ENCODE data around the gene NAGLU. TPM values are rescaled to one million over a fixed set of nuclear protein-coding genes. Genes with fewer than 3 reads are reported as not detected.
A peak's percentile ranks its signal among the peaks of the same experiment; 100 is the strongest.
"Not testable (repeated sequence)": the region's sequence is repeated elsewhere in the genome, so short reads cannot be mapped to it uniquely, and the experiment has no call there.

Gene NAGLU
- total and polyA plus RNA-seq, 2 experiments from 2014 or later = 12.0 to 31.2 TPM

DNA sequence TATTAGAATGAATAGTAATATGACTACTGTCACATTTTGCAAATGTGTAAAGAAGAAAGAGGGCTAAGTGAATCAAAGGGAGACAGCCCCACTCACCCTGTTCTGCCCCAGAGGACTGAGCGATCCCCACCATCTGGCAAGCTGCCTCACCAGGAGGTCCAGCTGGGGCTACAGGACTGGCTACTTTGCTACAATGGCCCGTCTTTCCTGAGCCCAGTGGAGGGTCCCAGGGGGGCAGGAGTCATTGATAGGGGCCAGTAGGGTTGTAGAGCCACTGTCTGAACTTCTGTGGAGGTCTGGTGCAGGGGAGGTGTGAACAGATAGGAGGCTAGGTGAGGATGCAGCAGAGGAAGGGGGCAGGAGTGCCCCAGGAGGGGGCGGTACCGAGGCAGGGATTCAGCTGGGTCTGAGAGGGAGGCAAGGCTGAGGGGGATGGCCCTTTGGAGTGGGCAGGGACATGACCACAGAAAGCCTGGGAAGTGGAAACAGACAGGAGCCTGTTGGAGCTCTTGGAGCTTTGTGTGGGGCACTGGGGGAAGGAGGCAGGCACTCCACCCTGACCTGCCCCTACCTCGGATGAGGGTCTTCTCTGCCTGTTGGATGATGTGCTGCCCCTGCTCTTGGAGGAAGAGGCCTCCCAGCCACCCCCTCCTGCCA is 20.0 kb downstream of the NAGLU start:
- not testable (repeated sequence) for H3F3A ChIP-seq (replicated peaks; ENCODE audit: low read depth); H3K79me2 ChIP-seq (replicated peaks; ENCODE audit: insufficient read depth); H3K4me1 ChIP-seq (ENCODE audit: insufficient read depth); H4K20me1 ChIP-seq (replicated peaks; ENCODE audit: insufficient read depth); H3K4me2 ChIP-seq; H3K27ac ChIP-seq (ENCODE audit: low read depth); H3K27me3 ChIP-seq (ENCODE audit: insufficient read depth); H3K9me2 ChIP-seq (ENCODE audit: insufficient read depth); H3K36me3 Mint-ChIP-seq (ENCODE audit: low read depth); H3K4me3 ChIP-seq; H3K36me3 ChIP-seq (ENCODE audit: insufficient read depth); H3K4me3 Mint-ChIP-seq; H3K9me3 Mint-ChIP-seq; H3K27ac Mint-ChIP-seq; H2AFZ ChIP-seq
- Mint-ChIP-seq H3K27me3 (ENCODE audit: insufficient read depth, low read depth, poor library complexity) (peaks cover 21% of the 10 kb centered on the region), H3K4me1 (peaks cover 13% of the 10 kb centered on the region)
- peak; percentile 61 for DNase-seq (ENCODE audit: low spot score)
- TF ChIP-seq, protein P1, sequence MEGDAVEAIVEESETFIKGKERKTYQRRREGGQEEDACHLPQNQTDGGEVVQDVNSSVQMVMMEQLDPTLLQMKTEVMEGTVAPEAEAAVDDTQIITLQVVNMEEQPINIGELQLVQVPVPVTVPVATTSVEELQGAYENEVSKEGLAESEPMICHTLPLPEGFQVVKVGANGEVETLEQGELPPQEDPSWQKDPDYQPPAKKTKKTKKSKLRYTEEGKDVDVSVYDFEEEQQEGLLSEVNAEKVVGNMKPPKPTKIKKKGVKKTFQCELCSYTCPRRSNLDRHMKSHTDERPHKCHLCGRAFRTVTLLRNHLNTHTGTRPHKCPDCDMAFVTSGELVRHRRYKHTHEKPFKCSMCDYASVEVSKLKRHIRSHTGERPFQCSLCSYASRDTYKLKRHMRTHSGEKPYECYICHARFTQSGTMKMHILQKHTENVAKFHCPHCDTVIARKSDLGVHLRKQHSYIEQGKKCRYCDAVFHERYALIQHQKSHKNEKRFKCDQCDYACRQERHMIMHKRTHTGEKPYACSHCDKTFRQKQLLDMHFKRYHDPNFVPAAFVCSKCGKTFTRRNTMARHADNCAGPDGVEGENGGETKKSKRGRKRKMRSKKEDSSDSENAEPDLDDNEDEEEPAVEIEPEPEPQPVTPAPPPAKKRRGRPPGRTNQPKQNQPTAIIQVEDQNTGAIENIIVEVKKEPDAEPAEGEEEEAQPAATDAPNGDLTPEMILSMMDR (conservative IDR thresholded peaks at IDR 0.05; ENCODE audit: low read depth in 2 of 2) = peak in 1 of 2 experiments; percentile 37; a peak in 3 of 4 replicates
- peak; percentile 66 for ATAC-seq

DNA sequence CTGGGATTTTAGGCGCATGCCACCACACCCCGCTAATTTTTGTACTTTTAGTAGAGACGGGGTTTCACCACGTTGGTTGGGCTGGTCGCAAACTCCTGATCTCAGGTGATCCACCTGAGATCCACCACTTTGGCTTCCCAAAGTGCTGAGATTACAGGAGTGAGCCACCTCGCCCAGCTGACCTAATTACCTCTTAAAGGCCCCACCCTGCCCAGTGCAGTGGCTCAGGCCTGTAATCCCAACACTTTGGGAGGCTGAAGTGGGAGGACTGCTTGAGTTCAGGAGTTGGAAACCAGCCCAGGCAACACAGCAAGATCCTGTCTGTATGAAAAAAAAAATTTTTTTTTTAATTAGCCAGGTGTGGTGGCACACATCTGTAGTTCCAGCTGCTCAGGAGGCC is 23.0 kb downstream of the NAGLU start:
- Histone ChIP-seq H2AFZ (no peak overlapping the region), H3K4me1 (ENCODE audit: insufficient read depth) (peaks cover 16% of the 10 kb centered on the region; the same call in 1 of the 2 replicates), H3F3A (replicated peaks; ENCODE audit: low read depth) (peaks cover 11% of the 10 kb centered on the region), H3K79me2 (replicated peaks; ENCODE audit: insufficient read depth) (peaks cover 17% of the 10 kb centered on the region), H3K4me3 (no peak overlapping the region), H3K36me3 (ENCODE audit: insufficient read depth) (no peaks in the 10 kb centered on the region), H3K4me2 (no peak overlapping the region), H4K20me1 (replicated peaks; ENCODE audit: insufficient read depth) (no peaks in the 10 kb centered on the region), H3K9me2 (ENCODE audit: insufficient read depth) (no peaks in the 10 kb centered on the region), H3K27ac (ENCODE audit: low read depth) (no peak overlapping the region), H3K27me3 (ENCODE audit: insufficient read depth) (no peaks in the 10 kb centered on the region)
- Mint-ChIP-seq H3K27me3 (ENCODE audit: insufficient read depth, low read depth, poor library complexity) (peaks cover 20% of the 10 kb centered on the region), H3K4me1 (peaks cover 26% of the 10 kb centered on the region), H3K27ac (no peak overlapping the region), H3K4me3 (no peak overlapping the region), H3K9me3 (no peaks in the 10 kb centered on the region), H3K36me3 (ENCODE audit: low read depth) (peaks cover 11% of the 10 kb centered on the region; the same call in 2 of the 3 replicates)
- DNase-seq (ENCODE audit: low spot score) = no peak
- no peak for ATAC-seq
- TF ChIP-seq JUNB (IDR thresholded peaks at IDR 0.05; ENCODE audit: unreplicated experiment) = no peak
- TF ChIP-seq CREB1 (CRISPR knock-in tag; IDR thresholded peaks at IDR 0.05; ENCODE audit: low read depth) = no peak
- TF ChIP-seq EZH2 (IDR thresholded peaks at IDR 0.05; ENCODE audit: low read depth, unreplicated experiment) = no peak
- TF ChIP-seq STAT1 (IDR thresholded peaks at IDR 0.05; ENCODE audit: unreplicated experiment) = no peak
- TF ChIP-seq, protein P2, sequence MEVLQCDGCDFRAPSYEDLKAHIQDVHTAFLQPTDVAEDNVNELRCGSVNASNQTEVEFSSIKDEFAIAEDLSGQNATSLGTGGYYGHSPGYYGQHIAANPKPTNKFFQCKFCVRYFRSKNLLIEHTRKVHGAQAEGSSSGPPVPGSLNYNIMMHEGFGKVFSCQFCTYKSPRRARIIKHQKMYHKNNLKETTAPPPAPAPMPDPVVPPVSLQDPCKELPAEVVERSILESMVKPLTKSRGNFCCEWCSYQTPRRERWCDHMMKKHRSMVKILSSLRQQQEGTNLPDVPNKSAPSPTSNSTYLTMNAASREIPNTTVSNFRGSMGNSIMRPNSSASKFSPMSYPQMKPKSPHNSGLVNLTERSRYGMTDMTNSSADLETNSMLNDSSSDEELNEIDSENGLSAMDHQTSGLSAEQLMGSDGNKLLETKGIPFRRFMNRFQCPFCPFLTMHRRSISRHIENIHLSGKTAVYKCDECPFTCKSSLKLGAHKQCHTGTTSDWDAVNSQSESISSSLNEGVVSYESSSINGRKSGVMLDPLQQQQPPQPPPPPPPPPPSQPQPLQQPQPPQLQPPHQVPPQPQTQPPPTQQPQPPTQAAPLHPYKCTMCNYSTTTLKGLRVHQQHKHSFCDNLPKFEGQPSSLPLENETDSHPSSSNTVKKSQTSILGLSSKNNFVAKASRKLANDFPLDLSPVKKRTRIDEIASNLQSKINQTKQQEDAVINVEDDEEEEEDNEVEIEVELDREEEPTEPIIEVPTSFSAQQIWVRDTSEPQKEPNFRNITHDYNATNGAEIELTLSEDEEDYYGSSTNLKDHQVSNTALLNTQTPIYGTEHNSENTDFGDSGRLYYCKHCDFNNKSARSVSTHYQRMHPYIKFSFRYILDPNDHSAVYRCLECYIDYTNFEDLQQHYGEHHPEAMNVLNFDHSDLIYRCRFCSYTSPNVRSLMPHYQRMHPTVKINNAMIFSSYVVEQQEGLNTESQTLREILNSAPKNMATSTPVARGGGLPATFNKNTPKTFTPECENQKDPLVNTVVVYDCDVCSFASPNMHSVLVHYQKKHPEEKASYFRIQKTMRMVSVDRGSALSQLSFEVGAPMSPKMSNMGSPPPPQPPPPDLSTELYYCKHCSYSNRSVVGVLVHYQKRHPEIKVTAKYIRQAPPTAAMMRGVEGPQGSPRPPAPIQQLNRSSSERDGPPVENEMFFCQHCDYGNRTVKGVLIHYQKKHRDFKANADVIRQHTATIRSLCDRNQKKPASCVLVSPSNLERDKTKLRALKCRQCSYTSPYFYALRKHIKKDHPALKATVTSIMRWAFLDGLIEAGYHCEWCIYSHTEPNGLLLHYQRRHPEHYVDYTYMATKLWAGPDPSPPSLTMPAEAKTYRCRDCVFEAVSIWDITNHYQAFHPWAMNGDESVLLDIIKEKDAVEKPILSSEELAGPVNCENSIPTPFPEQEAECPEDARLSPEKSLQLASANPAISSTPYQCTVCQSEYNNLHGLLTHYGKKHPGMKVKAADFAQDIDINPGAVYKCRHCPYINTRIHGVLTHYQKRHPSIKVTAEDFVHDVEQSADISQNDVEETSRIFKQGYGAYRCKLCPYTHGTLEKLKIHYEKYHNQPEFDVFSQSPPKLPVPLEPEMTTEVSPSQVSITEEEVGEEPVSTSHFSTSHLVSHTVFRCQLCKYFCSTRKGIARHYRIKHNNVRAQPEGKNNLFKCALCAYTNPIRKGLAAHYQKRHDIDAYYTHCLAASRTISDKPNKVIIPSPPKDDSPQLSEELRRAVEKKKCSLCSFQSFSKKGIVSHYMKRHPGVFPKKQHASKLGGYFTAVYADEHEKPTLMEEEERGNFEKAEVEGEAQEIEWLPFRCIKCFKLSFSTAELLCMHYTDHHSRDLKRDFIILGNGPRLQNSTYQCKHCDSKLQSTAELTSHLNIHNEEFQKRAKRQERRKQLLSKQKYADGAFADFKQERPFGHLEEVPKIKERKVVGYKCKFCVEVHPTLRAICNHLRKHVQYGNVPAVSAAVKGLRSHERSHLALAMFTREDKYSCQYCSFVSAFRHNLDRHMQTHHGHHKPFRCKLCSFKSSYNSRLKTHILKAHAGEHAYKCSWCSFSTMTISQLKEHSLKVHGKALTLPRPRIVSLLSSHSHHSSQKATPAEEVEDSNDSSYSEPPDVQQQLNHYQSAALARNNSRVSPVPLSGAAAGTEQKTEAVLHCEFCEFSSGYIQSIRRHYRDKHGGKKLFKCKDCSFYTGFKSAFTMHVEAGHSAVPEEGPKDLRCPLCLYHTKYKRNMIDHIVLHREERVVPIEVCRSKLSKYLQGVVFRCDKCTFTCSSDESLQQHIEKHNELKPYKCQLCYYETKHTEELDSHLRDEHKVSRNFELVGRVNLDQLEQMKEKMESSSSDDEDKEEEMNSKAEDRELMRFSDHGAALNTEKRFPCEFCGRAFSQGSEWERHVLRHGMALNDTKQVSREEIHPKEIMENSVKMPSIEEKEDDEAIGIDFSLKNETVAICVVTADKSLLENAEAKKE (CRISPR knock-in tag; IDR thresholded peaks at IDR 0.05) = no peak
- TF ChIP-seq ZNF331 (CRISPR knock-in tag; IDR thresholded peaks at IDR 0.05; ENCODE audit: low read depth) = no peak
- TF ChIP-seq, protein P3, sequence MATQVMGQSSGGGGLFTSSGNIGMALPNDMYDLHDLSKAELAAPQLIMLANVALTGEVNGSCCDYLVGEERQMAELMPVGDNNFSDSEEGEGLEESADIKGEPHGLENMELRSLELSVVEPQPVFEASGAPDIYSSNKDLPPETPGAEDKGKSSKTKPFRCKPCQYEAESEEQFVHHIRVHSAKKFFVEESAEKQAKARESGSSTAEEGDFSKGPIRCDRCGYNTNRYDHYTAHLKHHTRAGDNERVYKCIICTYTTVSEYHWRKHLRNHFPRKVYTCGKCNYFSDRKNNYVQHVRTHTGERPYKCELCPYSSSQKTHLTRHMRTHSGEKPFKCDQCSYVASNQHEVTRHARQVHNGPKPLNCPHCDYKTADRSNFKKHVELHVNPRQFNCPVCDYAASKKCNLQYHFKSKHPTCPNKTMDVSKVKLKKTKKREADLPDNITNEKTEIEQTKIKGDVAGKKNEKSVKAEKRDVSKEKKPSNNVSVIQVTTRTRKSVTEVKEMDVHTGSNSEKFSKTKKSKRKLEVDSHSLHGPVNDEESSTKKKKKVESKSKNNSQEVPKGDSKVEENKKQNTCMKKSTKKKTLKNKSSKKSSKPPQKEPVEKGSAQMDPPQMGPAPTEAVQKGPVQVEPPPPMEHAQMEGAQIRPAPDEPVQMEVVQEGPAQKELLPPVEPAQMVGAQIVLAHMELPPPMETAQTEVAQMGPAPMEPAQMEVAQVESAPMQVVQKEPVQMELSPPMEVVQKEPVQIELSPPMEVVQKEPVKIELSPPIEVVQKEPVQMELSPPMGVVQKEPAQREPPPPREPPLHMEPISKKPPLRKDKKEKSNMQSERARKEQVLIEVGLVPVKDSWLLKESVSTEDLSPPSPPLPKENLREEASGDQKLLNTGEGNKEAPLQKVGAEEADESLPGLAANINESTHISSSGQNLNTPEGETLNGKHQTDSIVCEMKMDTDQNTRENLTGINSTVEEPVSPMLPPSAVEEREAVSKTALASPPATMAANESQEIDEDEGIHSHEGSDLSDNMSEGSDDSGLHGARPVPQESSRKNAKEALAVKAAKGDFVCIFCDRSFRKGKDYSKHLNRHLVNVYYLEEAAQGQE (IDR thresholded peaks at IDR 0.05; ENCODE audit: unreplicated experiment) = no peak
